Urinary bladder (tissue), 4 donors: Measurements from ENCODE around the gene GPR158. TPM values are rescaled to one million over a fixed set of nuclear protein-coding genes. Genes with fewer than 3 reads are reported as not detected.
"Not testable (repeated sequence)": the region's sequence is repeated elsewhere in the genome, so short reads cannot be mapped to it uniquely, and the experiment has no call there.

Source experiments
- DNase-seq: peaks from one replicate; pipeline ENCODE4 v3.0.0-alpha.2; 2015; ENCODE audit errors: extremely low spot score
- H3K27ac ChIP-seq: one replicate; pipeline ENCODE4 v1.5.1; 2013; ENCODE audit warnings: low read depth, mild to moderate bottlenecking, moderate library complexity
- H3K36me3 ChIP-seq: one replicate; pipeline ENCODE4 v1.6.1; 2013; ENCODE audit warnings: mild to moderate bottlenecking, moderate library complexity; ENCODE audit not compliant: insufficient read depth
- H3K4me1 ChIP-seq: one replicate; pipeline ENCODE4 v1.6.1; 2013; ENCODE audit warnings: mild to moderate bottlenecking, moderate library complexity; ENCODE audit not compliant: insufficient read depth
- H3K4me3 ChIP-seq: one replicate; pipeline ENCODE4 v1.5.1; 2013; ENCODE audit warnings: low read depth, low read length
- WGBS: extraction: QIAGEN DNeasy Blood & Tissue Kit; methylation state at CpG from one replicate; pipeline ENCODE4 v1.1.7; 2013; 5-methylcytosine and 5-hydroxymethylcytosine counted together
- polyA plus RNA-seq: library from polyadenylated mRNA; stranded (reverse); fragments of 200-250 nt; gene quantifications from one replicate; pipeline ENCODE4 v1.2.3, GENCODE V29; 2013
- total RNA-seq: library from RNA; depleted of rRNA; stranded (reverse); fragments of >200 nt; gene quantifications from one replicate; pipeline ENCODE4 v1.2.3, GENCODE V29; 2014
- donor health status: healthy with polysubstance abuse.
- donor health status: healthy.

The GPR158 gene
- total and polyA plus RNA-seq, 2 donors = 0.14 to 0.69 TPM

- WGBS = 96% methylated on average over 2 of the region's 2 CpGs
- H3K36me3 ChIP-seq = no peaks in the 10 kb centered on the region
- H3K4me3 ChIP-seq = no peak overlapping the region
- H3K4me1 ChIP-seq = no peaks in the 10 kb centered on the region
- no peak overlapping the region for H3K27ac ChIP-seq
- DNase-seq = no peak
These were observed 181.8 kb downstream of the GPR158 start for GRCh38 chr10:25356609-25357008.

GRCh38 chr10:25357269-25357668 lies 182.5 kb downstream of the GPR158 start:
- no peak overlapping the region for H3K27ac ChIP-seq
- no peak overlapping the region for H3K4me3 ChIP-seq
- 81% methylated on average over 3 of the region's 3 CpGs for WGBS
- DNase-seq = no peak
- H3K36me3 ChIP-seq = no peaks in the 10 kb centered on the region
- no peaks in the 10 kb centered on the region for H3K4me1 ChIP-seq

GRCh38 chr10:25382029-25382810 lies 207.4 kb downstream of the GPR158 start:
- Histone ChIP-seq H3K27ac (no peak overlapping the region), H3K4me1 (no peaks in the 10 kb centered on the region), H3K4me3 (no peak overlapping the region), H3K36me3 (no peaks in the 10 kb centered on the region)
- DNase-seq = no peak
- 35% methylated on average over 7 of the region's 7 CpGs for WGBS

GRCh38 chr10:25382901-25383300 lies 208.1 kb downstream of the GPR158 start:
- H3K36me3 ChIP-seq, H3K4me1 ChIP-seq, DNase-seq, H3K27ac ChIP-seq, H3K4me3 ChIP-seq: not testable (repeated sequence)
- WGBS = 81% methylated on average over 8 of the region's 8 CpGs

- Histone ChIP-seq H3K27ac (no peak overlapping the region), H3K36me3 (no peaks in the 10 kb centered on the region), H3K4me1 (no peaks in the 10 kb centered on the region), H3K4me3 (no peak overlapping the region)
- no peak for DNase-seq
These were observed 208.9 kb downstream of the GPR158 start for GRCh38 chr10:25383686-25384085.

GRCh38 chr10:25384618-25385017 lies 209.8 kb downstream of the GPR158 start:
- no peaks in the 10 kb centered on the region for H3K36me3 ChIP-seq
- 73% methylated on average over 3 of the region's 3 CpGs for WGBS
- H3K4me3 ChIP-seq = no peak overlapping the region
- H3K4me1 ChIP-seq = no peaks in the 10 kb centered on the region
- DNase-seq = no peak
- H3K27ac ChIP-seq = no peak overlapping the region

GRCh38 chr10:25388188-25388861 lies 213.5 kb downstream of the GPR158 start:
- no peak overlapping the region for H3K4me3 ChIP-seq
- no peaks in the 10 kb centered on the region for H3K4me1 ChIP-seq
- H3K36me3 ChIP-seq = no peaks in the 10 kb centered on the region
- WGBS = 93% methylated on average over 7 of the region's 7 CpGs
- H3K27ac ChIP-seq = no peak overlapping the region
- no peak for DNase-seq

- no peaks in the 10 kb centered on the region for H3K4me1 ChIP-seq
- no peaks in the 10 kb centered on the region for H3K36me3 ChIP-seq
- no peak overlapping the region for H3K4me3 ChIP-seq
- DNase-seq = no peak
- H3K27ac ChIP-seq = no peak overlapping the region
These were observed 214.0 kb downstream of the GPR158 start for GRCh38 chr10:25388862-25389206.

GRCh38 chr10:25390733-25391132 lies 215.9 kb downstream of the GPR158 start:
- no peak for DNase-seq
- H3K4me1 ChIP-seq = no peaks in the 10 kb centered on the region
- H3K27ac ChIP-seq = no peak overlapping the region
- H3K4me3 ChIP-seq = no peak overlapping the region
- 67% methylated on average over 3 of the region's 3 CpGs for WGBS
- H3K36me3 ChIP-seq = no peaks in the 10 kb centered on the region

GRCh38 chr10:25392132-25392531 lies 217.3 kb downstream of the GPR158 start:
- no peaks in the 10 kb centered on the region for H3K36me3 ChIP-seq
- no peaks in the 10 kb centered on the region for H3K4me1 ChIP-seq
- WGBS = 74% methylated on average over 3 of the region's 3 CpGs
- DNase-seq = no peak
- no peak overlapping the region for H3K4me3 ChIP-seq
- no peak overlapping the region for H3K27ac ChIP-seq

- DNase-seq = no peak
- no peak overlapping the region for H3K4me3 ChIP-seq
- no peaks in the 10 kb centered on the region for H3K36me3 ChIP-seq
- 32% methylated on average over 2 of the region's 2 CpGs for WGBS
- no peak overlapping the region for H3K27ac ChIP-seq
- H3K4me1 ChIP-seq = no peaks in the 10 kb centered on the region
These were observed 218.8 kb downstream of the GPR158 start for GRCh38 chr10:25393621-25394020.

GRCh38 chr10:25398680-25399079 lies 223.9 kb downstream of the GPR158 start:
- no peaks in the 10 kb centered on the region for H3K4me1 ChIP-seq
- 68% methylated on average over 3 of the region's 3 CpGs for WGBS
- no peak for DNase-seq

GRCh38 chr10:25405871-25406270 lies 231.1 kb downstream of the GPR158 start:
- Histone ChIP-seq H3K27ac (no peak overlapping the region), H3K4me1 (no peaks in the 10 kb centered on the region), H3K36me3 (no peaks in the 10 kb centered on the region), H3K4me3 (no peak overlapping the region)
- no peak for DNase-seq
- 78% methylated on average over 1 of the region's 1 CpG for WGBS

More at GRCh38 chr10:25398680-25399079, 223.9 kb downstream of the GPR158 start:
- Histone ChIP-seq H3K36me3 (no peaks in the 10 kb centered on the region), H3K27ac (no peak overlapping the region), H3K4me3 (no peak overlapping the region)

GRCh38 chr10:25417611-25418010 lies 242.8 kb downstream of the GPR158 start:
- no peak for DNase-seq
- Histone ChIP-seq H3K4me3 (no peak overlapping the region), H3K4me1 (no peaks in the 10 kb centered on the region), H3K27ac (no peak overlapping the region), H3K36me3 (no peaks in the 10 kb centered on the region)
- WGBS = 75% methylated on average over 2 of the region's 2 CpGs
